GM18508 (cell line): ENCODE data around the gene ACTA1.
"Not testable (repeated sequence)": the region's sequence is repeated elsewhere in the genome, so short reads cannot be mapped to it uniquely, and the experiment has no call there.

Experiments used
- ATAC-seq: cut with Tn5 transposase; IDR thresholded peaks from one replicate; pipeline ENCODE4 v1.9.1; 2021; ENCODE audit warnings: moderate number of reproducible peaks; ENCODE audit not compliant: insufficient read depth, unreplicated experiment

Gene ACTA1

GRCh38 chr1:229434005-229434640 lies at the start of gene ACTA1:
ACTA1 (minus strand) TSS chr1:229434094; CDS start chr1:229433115, 979 bp downstream.
- no peak for ATAC-seq

GRCh38 chr1:229482511-229482910 lies 48.6 kb upstream of the ACTA1 start:
- no peak for ATAC-seq

GRCh38 chr1:229480495-229480894 lies 46.6 kb upstream of the ACTA1 start:
- ATAC-seq: no peak

GRCh38 chr1:229479660-229480399 lies 45.9 kb upstream of the ACTA1 start:
- ATAC-seq: peak; percentile 56

- ATAC-seq: no peak
Measured at GRCh38 chr1:229478852-229479251, 45.0 kb upstream of the ACTA1 start.

- ATAC-seq: not testable (repeated sequence)
Measured at GRCh38 chr1:229475859-229476258, 42.0 kb upstream of the ACTA1 start.

GRCh38 chr1:229474509-229474908 lies 40.6 kb upstream of the ACTA1 start:
- ATAC-seq: no peak

GRCh38 chr1:229471175-229471574 lies 37.3 kb upstream of the ACTA1 start:
- ATAC-seq: no peak

- ATAC-seq: no peak
Measured at GRCh38 chr1:229470406-229471043, 36.6 kb upstream of the ACTA1 start.

- no peak for ATAC-seq
Measured at GRCh38 chr1:229466887-229467286, 33.0 kb upstream of the ACTA1 start.

GRCh38 chr1:229464672-229465071 lies 30.8 kb upstream of the ACTA1 start:
- ATAC-seq: no peak

GRCh38 chr1:229461032-229461668 lies 27.3 kb upstream of the ACTA1 start:
- ATAC-seq: no peak

- no peak for ATAC-seq
Measured at GRCh38 chr1:229459815-229460214, 25.9 kb upstream of the ACTA1 start.

- no peak for ATAC-seq
Measured at GRCh38 chr1:229457436-229457835, 23.5 kb upstream of the ACTA1 start.

GRCh38 chr1:229456016-229456415 lies 22.1 kb upstream of the ACTA1 start:
- ATAC-seq: no peak

- no peak for ATAC-seq
Measured at GRCh38 chr1:229454056-229454455, 20.2 kb upstream of the ACTA1 start.

GRCh38 chr1:229452956-229453801 lies 19.3 kb upstream of the ACTA1 start:
- ATAC-seq: no peak

- ATAC-seq: no peak
Measured at GRCh38 chr1:229448845-229449244, 15.0 kb upstream of the ACTA1 start.

- ATAC-seq: no peak
Measured at GRCh38 chr1:229448354-229448753, 14.5 kb upstream of the ACTA1 start.

- ATAC-seq: no peak
Measured at GRCh38 chr1:229447809-229448252, 13.9 kb upstream of the ACTA1 start.
